Measurements from ENCODE around the gene RNF8. TPM values are rescaled to one million over a fixed set of nuclear protein-coding genes. Genes with fewer than 3 reads are reported as not detected.

RNF8 gene
- total and polyA plus RNA-seq, 2 donors (not counting 3 experiments of a cell fraction or from before 2014, with no cell fraction given) = 16.6 to 27.3 TPM

DNA sequence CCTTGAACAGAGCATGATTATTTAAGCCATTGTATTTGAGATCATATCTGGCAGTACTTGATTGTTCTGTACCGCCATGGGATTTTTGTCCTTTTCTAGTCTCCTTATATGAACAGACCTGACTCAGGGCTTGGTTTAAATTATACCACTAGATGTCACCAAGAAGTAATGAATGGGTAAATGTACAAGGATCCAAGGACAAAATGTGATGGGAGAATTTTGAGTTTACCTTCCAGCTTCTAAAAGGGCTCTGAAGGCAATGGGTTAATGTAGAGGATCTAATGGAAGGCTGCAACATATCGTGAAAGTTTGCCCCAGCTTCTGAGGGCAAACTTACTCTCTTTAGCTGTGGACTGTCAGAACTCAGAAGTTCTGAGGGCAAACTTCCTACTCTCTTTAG is 12.0 kb downstream of the RNF8 start:
- FAIRE-seq (peak; percentile 74), DNase-seq (ENCODE audit: low read depth, low spot score) (peak; percentile 71)
- no peaks in the 10 kb centered on the region for H3K9me3 ChIP-seq (replicated peaks; ENCODE audit: control insufficient read depth, insufficient read depth, low read length)
- H3K4me3 ChIP-seq (replicated peaks in 1 of 3; ENCODE audit: insufficient read depth in 1 of 3, low read depth in 1 of 3, low read length in 3 of 3) = no peak overlapping the region
- peaks cover 3% of the 10 kb centered on the region for H3K79me2 ChIP-seq (ENCODE audit: control insufficient read depth, insufficient read depth, low read length)
- no peak overlapping the region for H3K9ac ChIP-seq (replicated peaks; ENCODE audit: extremely low read depth, insufficient read depth, low read length)
- POLR2A ChIA-PET = no interaction called here
- CTCF ChIA-PET = interaction anchor here (0.8 to 2.2 kb wide), 13 partner anchors 9 to 425 kb away, joined by 3 to 12 read pairs (median 4); no protein-coding TSS in a partner anchor
- no peak overlapping the region for H3K27ac ChIP-seq (ENCODE audit: insufficient read depth, low read depth, low read length)
- H3K4me2 ChIP-seq (ENCODE audit: insufficient read depth, low read length) = no peak overlapping the region
- dilution Hi-C loops (cut with MboI; ENCODE audit: extremely low pct_ligation_motif_present, low sequenced_read_pairs) (no loop called here), intact Hi-C loops (cut with micrococcal nuclease) (loop anchor here (5.0 kb wide), 2 partner anchors 117 to 202 kb away; no protein-coding TSS in a partner anchor)
- BruUV-seq (replicated peaks) = no TSS peak
- peaks cover 3% of the 10 kb centered on the region for H4K20me1 ChIP-seq (replicated peaks; ENCODE audit: control insufficient read depth, extremely low read depth, insufficient read depth, low read length)
- H3K36me3 ChIP-seq (ENCODE audit: control insufficient read depth in 2 of 2, extremely low read depth in 1 of 2, insufficient read depth in 2 of 2, low read length in 2 of 2) = peaks cover 5 to 8% of the 10 kb centered on the region in 2 experiments
- H2AFZ ChIP-seq (ENCODE audit: low read depth, low read length) = no peak overlapping the region
- H3K9me1 ChIP-seq (replicated peaks; ENCODE audit: control insufficient read depth, extremely low read depth, insufficient read depth, low read length) = no peaks in the 10 kb centered on the region
- H3K4me1 ChIP-seq (ENCODE audit: control insufficient read depth, extremely low read depth, insufficient read depth, low read length) = peaks cover 22% of the 10 kb centered on the region
- TF ChIP-seq GATA2 (IDR thresholded peaks at IDR 0.05; ENCODE audit: insufficient read depth, insufficient read length, low read depth, low read length) (no peak), EZH2 (IDR thresholded peaks at IDR 0.05; ENCODE audit: borderline replicate concordance, low read depth, low read length, severe bottlenecking) (no peak), CTCF (IDR thresholded peaks at IDR 0.05; ENCODE audit: extremely low read depth in 1 of 2, insufficient read depth in 1 of 2, low read depth in 1 of 2, low read length in 2 of 2) (no peak), JUN (IDR thresholded peaks at IDR 0.05; ENCODE audit: borderline replicate concordance, insufficient read depth, insufficient read length, low read depth) (no peak), MYC (IDR thresholded peaks at IDR 0.05; ENCODE audit: low read depth, low read length) (no peak), FOS (IDR thresholded peaks at IDR 0.05; ENCODE audit: borderline replicate concordance, insufficient read depth, low read length) (no peak), POLR2AphosphoS5 (IDR thresholded peaks at IDR 0.05; ENCODE audit: insufficient read depth, low read depth, low read length) (no peak), MAX (IDR thresholded peaks at IDR 0.05; ENCODE audit: insufficient read depth, insufficient read length) (no peak), POLR2A (IDR thresholded peaks at IDR 0.05; ENCODE audit: low read depth, low read length) (no peak)
- H3K27me3 ChIP-seq (ENCODE audit: control insufficient read depth in 2 of 2, insufficient read depth in 2 of 2, low read length in 2 of 2) = no peaks in the 10 kb centered on the region
